ENCODE data around the gene TDO2.

Gene TDO2

DNA sequence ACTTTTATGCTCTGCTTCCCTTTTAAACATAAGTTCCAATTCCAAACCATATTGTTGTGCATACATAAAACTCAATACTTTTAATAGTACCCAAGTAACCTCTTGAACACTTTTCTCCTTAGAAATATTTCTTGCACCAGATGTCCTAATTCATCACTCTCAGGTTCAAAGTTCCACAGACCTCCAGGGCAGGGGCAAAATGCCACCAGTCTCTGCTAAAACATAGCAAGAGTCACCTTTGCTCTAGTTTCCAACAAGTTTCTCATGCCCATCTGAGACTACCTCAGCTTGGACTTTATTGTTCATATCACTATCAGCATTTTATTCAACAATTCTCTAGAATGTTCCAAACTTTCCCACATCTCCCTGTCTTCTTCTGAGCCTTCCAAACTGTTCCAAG lies 23.7 kb upstream of the TDO2 start:
- no peak for DNase-seq (ENCODE audit: low read depth)
- TF ChIP-seq, protein P1, sequence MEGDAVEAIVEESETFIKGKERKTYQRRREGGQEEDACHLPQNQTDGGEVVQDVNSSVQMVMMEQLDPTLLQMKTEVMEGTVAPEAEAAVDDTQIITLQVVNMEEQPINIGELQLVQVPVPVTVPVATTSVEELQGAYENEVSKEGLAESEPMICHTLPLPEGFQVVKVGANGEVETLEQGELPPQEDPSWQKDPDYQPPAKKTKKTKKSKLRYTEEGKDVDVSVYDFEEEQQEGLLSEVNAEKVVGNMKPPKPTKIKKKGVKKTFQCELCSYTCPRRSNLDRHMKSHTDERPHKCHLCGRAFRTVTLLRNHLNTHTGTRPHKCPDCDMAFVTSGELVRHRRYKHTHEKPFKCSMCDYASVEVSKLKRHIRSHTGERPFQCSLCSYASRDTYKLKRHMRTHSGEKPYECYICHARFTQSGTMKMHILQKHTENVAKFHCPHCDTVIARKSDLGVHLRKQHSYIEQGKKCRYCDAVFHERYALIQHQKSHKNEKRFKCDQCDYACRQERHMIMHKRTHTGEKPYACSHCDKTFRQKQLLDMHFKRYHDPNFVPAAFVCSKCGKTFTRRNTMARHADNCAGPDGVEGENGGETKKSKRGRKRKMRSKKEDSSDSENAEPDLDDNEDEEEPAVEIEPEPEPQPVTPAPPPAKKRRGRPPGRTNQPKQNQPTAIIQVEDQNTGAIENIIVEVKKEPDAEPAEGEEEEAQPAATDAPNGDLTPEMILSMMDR (IDR thresholded peaks at IDR 0.05; ENCODE audit: low read length, missing control alignments): no peak
- H3K4me3 ChIP-seq (replicated peaks; ENCODE audit: low read depth, low read length): no peak overlapping the region

DNA sequence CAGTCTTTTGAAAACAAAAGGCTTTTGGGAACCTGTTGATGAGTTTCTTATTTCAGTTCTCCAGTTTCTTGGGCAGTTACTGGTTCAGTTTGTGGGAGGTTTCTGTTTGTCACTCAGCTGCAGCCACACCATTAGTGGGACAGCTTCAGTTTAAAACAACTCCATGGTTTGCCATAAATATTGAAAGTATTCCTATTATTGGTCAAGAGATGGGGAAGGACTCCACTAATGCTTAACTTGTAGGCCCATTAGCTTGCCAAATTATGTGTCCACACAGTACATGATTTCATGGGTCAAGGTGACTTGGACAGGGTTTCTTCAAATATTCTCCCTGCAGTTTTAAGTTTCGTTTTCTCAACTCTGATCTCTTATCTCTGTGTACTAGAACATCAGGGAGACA lies 21.9 kb upstream of the TDO2 start:
- no peak for DNase-seq (ENCODE audit: low read depth)
- H3K4me3 ChIP-seq (replicated peaks; ENCODE audit: low read depth, low read length): no peak overlapping the region
- TF ChIP-seq, protein P1 (IDR thresholded peaks at IDR 0.05; ENCODE audit: low read length, missing control alignments): no peak

DNA sequence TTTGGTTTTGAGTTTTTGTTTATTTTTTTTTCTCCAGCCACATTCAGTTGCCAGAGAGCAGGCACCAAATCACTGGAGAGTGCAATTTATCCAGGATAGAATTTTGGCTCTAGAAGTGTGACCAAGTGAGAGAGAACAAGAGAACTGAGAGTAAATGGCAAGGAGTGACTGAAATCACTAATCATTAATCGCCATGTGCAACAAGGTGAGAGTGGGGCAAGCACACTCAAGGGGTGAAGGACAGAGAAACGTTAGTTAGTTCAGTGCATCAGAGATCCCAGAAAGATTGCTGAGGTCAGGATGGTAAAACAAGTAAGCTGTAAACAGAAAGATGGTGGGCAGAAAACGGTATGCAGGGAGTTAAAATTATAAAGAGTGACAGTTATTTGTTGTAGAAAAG lies 19.6 kb upstream of the TDO2 start:
- TF ChIP-seq, protein P1 (IDR thresholded peaks at IDR 0.05; ENCODE audit: low read length, missing control alignments): no peak
- DNase-seq (ENCODE audit: low read depth): no peak
- no peak overlapping the region for H3K4me3 ChIP-seq (replicated peaks; ENCODE audit: low read depth, low read length)

DNA sequence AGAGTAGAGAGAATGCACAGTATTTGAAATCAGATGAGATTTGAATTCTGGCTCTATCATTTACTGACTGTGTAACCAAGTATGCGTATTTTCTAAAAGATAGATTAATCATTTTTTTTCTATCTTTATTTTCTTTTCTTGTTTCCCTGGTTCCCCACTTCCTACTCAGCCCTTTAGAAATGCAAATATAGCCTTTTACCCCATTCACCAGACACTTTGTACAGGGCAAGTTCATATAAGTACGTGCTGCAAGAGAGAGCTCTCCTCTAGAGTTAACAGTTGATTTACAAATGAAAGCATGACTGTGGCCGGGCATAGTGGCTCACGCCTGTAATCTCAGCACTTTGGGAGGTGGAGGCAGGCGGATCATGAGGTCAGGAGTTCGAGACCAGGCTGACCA lies 17.8 kb upstream of the TDO2 start:
- DNase-seq (ENCODE audit: low read depth): no peak
- no peak overlapping the region for H3K4me3 ChIP-seq (replicated peaks; ENCODE audit: low read depth, low read length)
- TF ChIP-seq, protein P1 (IDR thresholded peaks at IDR 0.05; ENCODE audit: low read length, missing control alignments): no peak

DNA sequence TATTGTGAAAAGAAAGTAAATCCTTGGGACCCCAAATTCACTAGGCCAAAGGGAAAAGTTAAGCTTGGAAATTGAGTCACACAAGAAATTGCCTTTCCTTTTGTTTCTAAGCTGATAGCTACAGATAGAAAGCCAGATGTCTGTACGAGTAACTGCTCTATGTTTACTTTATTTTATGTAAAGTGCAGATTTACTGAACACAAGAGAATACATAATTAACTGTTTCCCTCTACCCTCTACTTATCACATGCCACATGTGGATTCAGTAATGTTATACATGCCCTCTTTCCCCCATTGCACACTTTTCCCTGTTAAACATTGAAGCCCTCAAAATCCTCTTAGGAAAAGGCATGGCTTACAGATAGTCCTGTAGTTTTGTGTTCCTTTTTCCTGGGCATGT lies 16.5 kb upstream of the TDO2 start:
- H3K4me3 ChIP-seq (replicated peaks; ENCODE audit: low read depth, low read length): no peak overlapping the region
- no peak for DNase-seq (ENCODE audit: low read depth)
- TF ChIP-seq, protein P1 (IDR thresholded peaks at IDR 0.05; ENCODE audit: low read length, missing control alignments): no peak

DNA sequence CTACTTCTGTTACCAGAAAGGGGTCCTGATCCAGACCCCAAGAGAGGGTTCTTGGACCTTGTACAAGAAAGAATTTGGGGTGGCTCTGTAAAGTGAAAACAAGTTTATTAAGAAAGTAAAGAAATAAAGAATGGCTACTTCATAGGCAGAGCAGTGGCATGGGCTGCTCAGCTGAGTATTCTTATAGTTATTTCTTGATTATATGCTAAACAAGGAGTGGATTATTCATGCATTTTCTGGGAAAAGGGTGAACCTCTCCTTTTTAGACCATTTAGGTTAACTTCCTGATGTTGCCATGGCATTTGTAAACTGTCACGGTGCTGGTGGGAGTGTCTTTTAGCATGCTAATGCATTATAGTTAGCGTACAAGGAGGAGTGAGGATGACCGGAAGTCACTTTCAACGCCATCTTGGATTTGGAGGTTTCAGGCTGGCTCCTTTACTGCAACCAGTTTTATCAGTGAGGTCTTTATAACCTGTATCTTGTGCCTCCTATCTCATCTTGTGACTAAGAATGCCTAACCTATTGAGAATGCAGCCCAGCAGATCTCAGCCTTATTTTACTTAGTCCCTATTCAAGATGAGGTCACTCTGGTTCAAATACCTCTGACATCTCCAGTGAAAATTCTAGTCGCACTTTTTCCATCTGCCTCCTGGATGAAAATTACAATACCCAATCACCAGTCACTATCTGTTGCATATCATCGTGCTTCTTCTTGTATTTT lies 15.5 kb upstream of the TDO2 start:
- H3K4me3 ChIP-seq (replicated peaks; ENCODE audit: low read depth, low read length): no peak overlapping the region
- no peak for DNase-seq (ENCODE audit: low read depth)
- TF ChIP-seq, protein P1 (IDR thresholded peaks at IDR 0.05; ENCODE audit: low read length, missing control alignments): no peak
